Fibroblast of lung (primary cell): Measurements from ENCODE around the gene FAM117B. TPM values are rescaled to one million over a fixed set of nuclear protein-coding genes. Genes with fewer than 3 reads are reported as not detected.

ENCODE experiments used
- DNase-seq, 2 donors: peaks; one replicate each; pipeline versions ENCODE4 v3.0.0 to v3.0.0-alpha.2; 2010; ENCODE audit warnings: low read depth in 2 of 2
- H2AFZ ChIP-seq: 2 replicates; pipeline ENCODE4 v1.5.1; 2012; ENCODE audit warnings: low read length, control low read depth, inconsistent platforms
- H3K27ac ChIP-seq: 2 replicates; pipeline ENCODE4 v1.5.1; 2011; ENCODE audit warnings: low read length, control low read depth; ENCODE audit not compliant: insufficient read depth
- H3K27me3 ChIP-seq: 2 replicates; pipeline ENCODE4 v1.5.1; 2011; ENCODE audit warnings: mild to moderate bottlenecking, low read length; ENCODE audit not compliant: control insufficient read depth, insufficient read depth
- H3K36me3 ChIP-seq: 2 replicates; pipeline ENCODE4 v1.5.1; 2011; ENCODE audit warnings: low read length; ENCODE audit not compliant: control insufficient read depth, insufficient read depth
- H3K4me1 ChIP-seq: 2 replicates; pipeline ENCODE4 v1.5.1; 2011; ENCODE audit warnings: low read length; ENCODE audit not compliant: control insufficient read depth, insufficient read depth; ENCODE audit errors: extremely low read depth
- H3K4me2 ChIP-seq: 2 replicates; pipeline ENCODE4 v1.5.1; 2011; ENCODE audit warnings: low read length, control low read depth; ENCODE audit not compliant: insufficient read depth; ENCODE audit errors: extremely low read depth
- H3K4me3 ChIP-seq, 4 experiments: fragments of 200-600 bp in 1 of 4; sonication (generic) in 1 of 4; replicated peaks in 1 of 4; 2 replicates each; pipeline ENCODE4 v1.5.1; 2011 to 2016; ENCODE audit warnings: low read length in 4 of 4, low read depth in 3 of 4, mild to moderate bottlenecking in 3 of 4, control low read depth in 2 of 4, inconsistent platforms in 1 of 4, mixed read lengths in 1 of 4; ENCODE audit not compliant: insufficient read depth in 1 of 4; ENCODE audit errors: control extremely low read depth in 1 of 4
- H3K79me2 ChIP-seq: 2 replicates; pipeline ENCODE4 v1.5.1; 2012; ENCODE audit warnings: mild to moderate bottlenecking, low read length, inconsistent platforms; ENCODE audit not compliant: control insufficient read depth, insufficient read depth
- H3K9ac ChIP-seq: 2 replicates; pipeline ENCODE4 v1.5.1; 2011; ENCODE audit warnings: mild to moderate bottlenecking, low read length, control low read depth; ENCODE audit not compliant: insufficient read depth
- H3K9me3 ChIP-seq: 2 replicates; pipeline ENCODE4 v1.5.1; 2012; ENCODE audit warnings: low read depth, low read length; ENCODE audit not compliant: control insufficient read depth, insufficient read depth
- H4K20me1 ChIP-seq: 2 replicates; pipeline ENCODE4 v1.5.1; 2011; ENCODE audit warnings: low read length; ENCODE audit not compliant: control insufficient read depth, insufficient read depth; ENCODE audit errors: extremely low read depth
- CTCF ChIP-seq, 2 donors: IDR thresholded peaks in 1 of 2; conservative IDR thresholded peaks in 1 of 2; 1 replicate in 1 of 2; 2 replicates in 1 of 2; pipeline ENCODE4 v1.5.1; 2011 to 2012; ENCODE audit warnings: low read length in 2 of 2, control low read depth in 1 of 2, inconsistent platforms in 1 of 2, low read depth in 1 of 2, mild to moderate bottlenecking in 1 of 2
- EZH2 ChIP-seq: IDR thresholded peaks from 2 replicates; pipeline ENCODE4 v1.5.1; 2012; ENCODE audit warnings: low read length, control low read depth, mild to moderate bottlenecking; ENCODE audit errors: missing control alignments
- polyA plus RNA-seq, 2 donors: library from polyadenylated mRNA; depleted of rRNA in 1 of 2; stranded (reverse) in 1 of 2; unstranded in 1 of 2; fragments of >200 nt; gene quantifications; 2 replicates each; pipeline ENCODE4 v1.2.1, GENCODE V29; 2011 to 2012; ENCODE audit warnings: missing spikeins in 1 of 2
- total RNA-seq: library from RNA; depleted of rRNA; stranded (reverse); fragments of >200 nt; gene quantifications from 2 replicates; pipeline ENCODE4 v1.2.1, GENCODE V29; 2014

FAM117B gene
- total and polyA plus RNA-seq, 2 donors (not counting 1 experiment from before 2014, with no cell fraction given), result 0.73 to 1.8 TPM

GRCh38 chr2:202592566-202592965 is 42.2 kb upstream of the FAM117B start:
- DNase-seq, result peak in 1 of 2 donors; percentile 44
- H3K4me3 ChIP-seq, result no peak overlapping the region
- H4K20me1 ChIP-seq, result no peaks in the 10 kb centered on the region
- H3K4me1 ChIP-seq, result peaks cover 4% of the 10 kb centered on the region
- H3K27ac ChIP-seq, result no peak overlapping the region
- H3K9ac ChIP-seq, result no peak overlapping the region
- no peaks in the 10 kb centered on the region for H3K27me3 ChIP-seq
- no peaks in the 10 kb centered on the region for H3K79me2 ChIP-seq
- TF ChIP-seq EZH2 (no peak), CTCF (conservative IDR thresholded peaks at IDR 0.05 in 1 of 2, IDR thresholded peaks at IDR 0.05 in 1 of 2; ENCODE audit: low read depth in 1 of 2, low read length in 2 of 2) (no peak)
- no peaks in the 10 kb centered on the region for H3K9me3 ChIP-seq
- no peaks in the 10 kb centered on the region for H3K36me3 ChIP-seq
- H2AFZ ChIP-seq, result no peak overlapping the region
- H3K4me2 ChIP-seq, result no peak overlapping the region

- Histone ChIP-seq H3K27ac (no peak overlapping the region), H3K4me3 (no peak overlapping the region), H3K36me3 (no peaks in the 10 kb centered on the region), H2AFZ (no peak overlapping the region), H3K4me2 (no peak overlapping the region), H3K79me2 (no peaks in the 10 kb centered on the region), H3K4me1 (no peaks in the 10 kb centered on the region), H3K27me3 (no peaks in the 10 kb centered on the region), H3K9ac (no peak overlapping the region), H3K9me3 (no peaks in the 10 kb centered on the region), H4K20me1 (no peaks in the 10 kb centered on the region)
- no peak for TF ChIP-seq EZH2
- TF ChIP-seq CTCF (conservative IDR thresholded peaks at IDR 0.05 in 1 of 2, IDR thresholded peaks at IDR 0.05 in 1 of 2; ENCODE audit: low read depth in 1 of 2, low read length in 2 of 2), result no peak
- no peak for DNase-seq
Measured at GRCh38 chr2:202599105-202599504, 35.7 kb upstream of the FAM117B start.

- H3K79me2 ChIP-seq, result no peaks in the 10 kb centered on the region
- TF ChIP-seq CTCF (conservative IDR thresholded peaks at IDR 0.05 in 1 of 2, IDR thresholded peaks at IDR 0.05 in 1 of 2; ENCODE audit: low read depth in 1 of 2, low read length in 2 of 2) (no peak), EZH2 (no peak)
Measured at GRCh38 chr2:202599911-202600310, 34.9 kb upstream of the FAM117B start.

More at GRCh38 chr2:202599911-202600310, 34.9 kb upstream of the FAM117B start:
- H3K27ac ChIP-seq, result no peak overlapping the region
- no peaks in the 10 kb centered on the region for H3K27me3 ChIP-seq
- no peak overlapping the region for H3K9ac ChIP-seq
- no peak overlapping the region for H2AFZ ChIP-seq
- no peaks in the 10 kb centered on the region for H3K9me3 ChIP-seq
- no peaks in the 10 kb centered on the region for H3K4me1 ChIP-seq
- no peak for DNase-seq
- H3K4me2 ChIP-seq, result no peak overlapping the region
- H4K20me1 ChIP-seq, result no peaks in the 10 kb centered on the region
- H3K36me3 ChIP-seq, result no peaks in the 10 kb centered on the region
- H3K4me3 ChIP-seq, result no peak overlapping the region
